HG02970 (cell line): ENCODE results near the gene S1PR4.
"Not testable (repeated sequence)": the region's sequence is repeated elsewhere in the genome, so short reads cannot be mapped to it uniquely, and the experiment has no call there.

Experiments used
- ATAC-seq: cut with Tn5 transposase; IDR thresholded peaks from one replicate; pipeline ENCODE4 v1.9.1; 2021; ENCODE audit warnings: mild to moderate bottlenecking, moderate library complexity, moderate number of reproducible peaks; ENCODE audit not compliant: unreplicated experiment, low FRiP score

The S1PR4 gene

DNA sequence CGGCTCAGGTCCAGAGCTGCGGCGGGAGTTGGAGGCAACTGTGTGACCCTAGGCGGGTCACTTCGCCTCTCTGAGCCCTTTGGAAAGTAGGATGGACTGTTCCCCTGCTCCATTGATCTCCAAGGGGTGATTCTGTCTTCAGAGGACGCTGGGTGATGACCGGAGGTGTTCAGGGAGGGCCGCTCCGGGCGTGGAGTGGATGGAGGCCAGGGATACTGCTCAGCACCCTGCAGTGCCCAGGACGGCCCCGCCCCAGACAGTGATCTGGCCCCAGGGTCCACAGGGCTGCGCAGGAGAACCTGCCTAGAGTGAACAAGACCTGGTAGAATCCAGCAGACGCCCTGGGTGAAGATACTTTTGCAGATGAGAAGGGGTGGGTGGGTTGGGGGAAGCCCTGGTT is 14.1 kb downstream of the S1PR4 start:
- ATAC-seq = no peak

DNA sequence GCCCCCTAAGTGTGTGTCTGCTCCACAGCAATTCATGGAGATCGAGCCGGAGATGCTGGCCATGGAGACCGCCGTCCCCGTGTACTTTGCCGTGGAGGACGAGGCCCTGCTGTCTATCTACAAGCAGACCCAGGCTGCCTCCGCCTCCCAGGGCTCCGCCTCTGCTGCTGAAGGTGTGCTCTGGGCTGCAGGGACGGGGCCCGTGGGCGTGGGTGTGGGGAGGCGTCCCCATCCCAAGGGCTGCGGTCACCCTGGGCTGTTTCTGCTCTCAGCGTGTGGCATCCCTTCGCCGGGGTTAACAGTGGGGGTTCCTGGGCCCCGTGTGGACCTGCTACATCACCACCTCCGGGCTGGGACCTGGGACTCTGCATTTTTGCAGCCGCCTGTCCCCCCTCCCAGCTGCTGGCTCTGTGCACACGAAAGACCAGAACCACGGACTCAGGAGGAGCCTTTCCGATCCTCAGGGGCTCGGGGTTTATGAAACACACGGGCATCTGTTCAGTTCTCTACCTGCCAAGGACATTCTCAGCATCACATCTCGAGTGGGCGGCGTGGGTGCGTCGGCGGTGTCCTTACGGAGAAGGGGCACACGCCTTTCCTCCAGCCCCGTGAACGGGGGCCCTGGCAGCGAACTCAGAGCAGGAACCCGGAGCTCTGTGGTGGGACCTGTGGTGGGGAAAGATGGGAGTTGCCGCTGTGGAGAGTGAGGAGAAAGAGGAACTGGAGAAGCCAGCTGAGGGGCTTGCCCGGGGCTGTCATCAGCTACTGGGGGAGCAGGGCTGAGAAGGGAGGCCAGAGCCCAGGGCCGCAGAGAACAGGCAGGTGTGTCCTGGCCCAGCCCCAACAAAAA is 14.9 kb downstream of the S1PR4 start:
- ATAC-seq = no peak

- ATAC-seq = no peak
Measured at GRCh38 chr19:3194106-3195087, 15.8 kb downstream of the S1PR4 start.

- ATAC-seq = no peak
Measured at GRCh38 chr19:3196064-3196932, 17.7 kb downstream of the S1PR4 start.

GRCh38 chr19:3196933-3197205 is 18.3 kb downstream of the S1PR4 start:
- no peak for ATAC-seq

DNA sequence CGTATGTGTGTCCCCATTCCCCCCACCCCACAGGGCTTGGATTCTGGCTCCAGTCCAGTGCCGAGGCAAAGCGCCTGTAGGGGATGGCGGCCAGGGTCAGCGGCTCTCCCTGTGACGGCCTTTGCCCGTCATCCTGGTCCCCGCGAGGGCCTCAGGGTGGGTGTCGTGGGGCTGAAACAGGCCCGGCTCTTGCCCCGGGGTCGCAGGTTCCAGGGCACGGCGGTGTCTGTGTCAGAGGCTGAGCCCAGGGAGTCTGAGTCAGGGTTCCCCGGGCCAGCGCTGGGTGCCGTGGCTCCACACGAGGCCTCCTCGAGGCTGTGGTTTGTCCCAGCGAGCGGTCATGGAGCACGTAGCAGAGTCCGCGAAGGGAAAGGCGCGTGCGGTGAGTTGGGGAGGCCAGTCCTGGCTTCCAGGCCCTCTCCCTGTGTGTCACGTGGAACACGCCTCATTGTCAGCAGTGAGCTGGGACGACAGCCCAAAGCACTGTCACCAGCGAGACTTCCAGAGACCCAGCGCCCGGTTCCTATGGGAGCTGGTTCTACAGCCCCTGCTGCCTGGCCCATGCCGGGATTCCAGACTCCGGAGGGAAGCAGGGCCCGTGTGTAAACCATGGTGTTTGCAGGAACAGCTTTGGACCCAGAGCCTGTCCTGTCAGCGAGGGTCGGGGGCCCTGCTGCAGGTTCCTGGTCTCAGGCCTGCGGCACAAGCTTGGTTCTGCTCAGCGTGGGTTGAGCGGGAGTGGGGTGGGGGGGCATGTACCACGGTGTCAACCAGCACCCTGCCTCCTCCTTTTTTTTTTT is 20.5 kb downstream of the S1PR4 start:
- ATAC-seq = no peak

DNA sequence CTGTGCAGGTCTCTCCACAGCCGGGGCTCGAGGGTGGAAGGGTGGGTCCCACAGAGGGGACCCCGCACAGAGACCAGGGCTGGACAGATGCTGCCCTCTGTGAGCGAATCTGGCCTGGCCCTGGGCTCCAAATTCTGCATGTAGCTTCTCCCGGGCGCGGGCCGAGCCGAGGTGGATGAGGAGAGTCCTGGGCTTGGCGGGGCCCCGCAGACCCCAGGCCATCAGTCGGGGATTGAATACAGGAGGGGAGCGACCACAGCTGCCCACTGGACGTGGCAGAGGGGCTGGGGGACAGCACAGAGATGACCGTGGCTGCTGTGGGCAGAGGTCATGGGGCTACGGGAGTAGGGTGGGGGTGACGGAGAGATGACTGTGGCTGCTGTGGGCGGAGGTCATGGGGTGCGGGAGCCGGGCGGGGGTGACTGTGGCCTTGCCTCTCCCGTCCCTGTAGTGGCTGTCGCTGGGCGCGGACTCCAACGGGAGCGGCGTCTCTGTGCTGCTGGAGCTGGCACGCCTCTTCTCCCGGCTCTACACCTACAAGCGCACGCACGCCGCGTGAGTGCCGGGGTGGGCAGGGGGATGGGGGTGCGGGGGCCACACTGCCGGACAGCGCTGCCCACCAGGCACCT is 22.6 kb downstream of the S1PR4 start:
- ATAC-seq = no peak

DNA sequence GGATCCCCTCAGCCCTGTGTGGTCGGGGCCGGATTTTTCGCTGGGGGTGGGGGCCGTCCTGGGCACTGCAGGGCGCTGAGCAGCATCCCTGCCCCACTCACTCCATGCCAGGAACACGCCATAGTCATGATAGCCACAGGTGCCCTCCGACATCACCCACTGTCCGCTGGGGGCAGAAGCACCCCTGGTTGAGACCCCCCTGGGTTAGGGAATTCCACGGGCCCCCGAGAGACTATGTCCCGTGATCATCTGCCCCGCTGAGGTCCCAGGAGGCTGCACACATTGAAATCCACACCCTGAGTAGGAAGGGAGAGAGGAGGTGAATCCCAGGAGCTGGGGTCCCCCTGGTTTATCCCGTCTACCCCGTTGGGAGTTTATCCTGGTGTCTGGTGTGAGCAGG is 23.3 kb downstream of the S1PR4 start:
- ATAC-seq = no peak

DNA sequence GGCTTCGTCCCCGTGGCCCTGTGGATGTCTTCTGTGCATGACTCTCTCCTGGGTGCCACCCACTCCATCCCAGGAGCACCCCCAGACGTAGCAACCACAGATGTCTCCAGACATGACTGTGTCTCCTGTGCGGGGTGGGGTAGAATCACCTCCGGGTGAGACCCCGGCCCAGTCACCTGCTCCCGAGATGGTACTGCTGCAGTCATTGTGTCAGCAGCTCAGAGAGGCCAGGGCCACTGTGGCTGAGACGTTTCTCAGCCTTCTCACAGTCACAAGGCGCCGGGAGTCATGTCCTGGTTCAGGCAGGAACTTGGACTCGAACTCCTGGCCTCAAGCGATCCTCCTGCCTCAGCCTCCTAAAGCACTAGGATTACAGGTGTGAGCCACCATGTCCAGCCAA is 23.8 kb downstream of the S1PR4 start:
- ATAC-seq = no peak

- ATAC-seq = not testable (repeated sequence)
Measured at GRCh38 chr19:3202895-3203294, 24.3 kb downstream of the S1PR4 start.

DNA sequence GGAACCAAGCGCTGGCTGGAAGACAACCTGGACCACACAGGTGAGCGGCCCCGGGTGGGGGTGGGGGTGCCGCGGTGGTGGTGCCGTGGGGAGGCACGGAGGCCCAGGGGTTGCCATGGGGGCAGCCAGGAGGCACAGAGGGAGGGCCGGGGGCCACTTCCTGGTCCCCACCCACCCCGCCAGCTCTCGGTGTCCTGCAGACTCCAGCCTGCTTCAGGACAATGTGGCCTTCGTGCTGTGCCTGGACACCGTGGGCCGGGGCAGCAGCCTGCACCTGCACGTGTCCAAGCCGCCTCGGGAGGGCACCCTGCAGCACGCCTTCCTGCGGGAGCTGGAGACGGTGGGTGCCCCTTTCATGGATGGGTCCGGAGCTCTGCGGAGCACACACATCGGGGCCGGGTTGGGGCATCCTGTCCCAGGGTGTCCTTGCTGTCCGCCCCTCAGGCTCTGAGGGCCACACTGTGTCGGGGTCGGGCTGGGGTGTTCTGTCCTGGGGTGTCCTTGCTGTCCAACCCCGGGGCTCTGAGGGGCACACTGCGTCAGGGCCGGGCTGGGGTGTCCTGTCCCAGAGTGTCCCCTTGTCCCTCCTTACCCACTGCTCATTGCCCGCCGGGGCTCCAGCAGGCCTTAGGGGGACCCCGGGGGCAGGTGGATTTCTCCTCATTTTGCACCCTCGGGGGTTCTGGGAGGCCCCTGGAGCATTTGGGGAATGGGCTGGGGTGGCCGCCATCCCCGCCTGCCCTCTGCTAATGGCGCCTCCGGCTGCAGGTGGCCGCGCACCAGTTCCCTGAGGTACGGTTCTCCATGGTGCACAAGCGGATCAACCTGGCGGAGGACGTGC is 25.5 kb downstream of the S1PR4 start:
- no peak for ATAC-seq

- ATAC-seq = no peak
Measured at GRCh38 chr19:3204646-3205275, 26.2 kb downstream of the S1PR4 start.

GRCh38 chr19:3206216-3206953 is 27.8 kb downstream of the S1PR4 start:
- ATAC-seq = no peak

DNA sequence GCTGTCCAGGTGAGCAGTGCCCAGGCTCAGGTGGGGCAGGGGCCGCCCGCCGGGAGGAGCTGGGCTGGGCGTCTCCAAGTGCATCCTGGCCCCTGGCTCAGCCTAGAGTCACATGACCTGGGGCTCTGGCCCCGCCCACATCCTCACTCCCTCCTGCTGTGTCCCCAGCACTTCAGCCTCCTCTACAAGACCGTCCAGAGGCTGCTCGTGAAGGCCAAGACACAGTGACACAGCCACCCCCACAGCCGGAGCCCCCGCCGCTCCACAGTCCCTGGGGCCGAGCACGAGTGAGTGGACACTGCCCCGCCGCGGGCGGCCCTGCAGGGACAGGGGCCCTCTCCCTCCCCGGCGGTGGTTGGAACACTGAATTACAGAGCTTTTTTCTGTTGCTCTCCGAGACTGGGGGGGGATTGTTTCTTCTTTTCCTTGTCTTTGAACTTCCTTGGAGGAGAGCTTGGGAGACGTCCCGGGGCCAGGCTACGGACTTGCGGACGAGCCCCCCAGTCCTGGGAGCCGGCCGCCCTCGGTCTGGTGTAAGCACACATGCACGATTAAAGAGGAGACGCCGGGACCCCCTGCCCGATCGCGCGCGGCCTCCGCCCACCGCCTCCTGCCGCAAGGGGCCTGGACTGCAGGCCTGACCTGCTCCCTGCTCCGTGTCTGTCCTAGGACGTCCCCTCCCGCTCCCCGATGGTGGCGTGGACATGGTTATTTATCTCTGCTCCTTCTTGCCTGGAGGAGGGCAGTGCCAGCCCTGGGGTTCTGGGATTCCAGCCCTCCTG is 29.1 kb downstream of the S1PR4 start:
- ATAC-seq = no peak

GRCh38 chr19:3208317-3209207 is 30.0 kb downstream of the S1PR4 start:
- no peak for ATAC-seq
